ENCODE measurements around the gene BYSL. TPM values are rescaled to one million over a fixed set of nuclear protein-coding genes. Genes with fewer than 3 reads are reported as not detected.

BYSL gene
- total RNA-seq, 1 donor from 2014 or later = 16.0 TPM

GRCh38 chr6:41966214-41966920 lies 45.1 kb downstream of the BYSL start:
- intact Hi-C loops (cut with DNase I) = no loop called here
- ATAC-seq (no peak), DNase-seq (ENCODE audit: low spot score) (no peak)

GRCh38 chr6:41966961-41967311 lies 45.6 kb downstream of the BYSL start:
- DNase-seq (ENCODE audit: low spot score) (peak; percentile 5), ATAC-seq (no peak)
- intact Hi-C loops (cut with DNase I) = no loop called here

GRCh38 chr6:41967312-41968287 lies 46.3 kb downstream of the BYSL start:
- DNase-seq (ENCODE audit: low spot score) (peak; percentile 2), ATAC-seq (no peak)
- intact Hi-C loops (cut with DNase I) = no loop called here

- ATAC-seq (peak; percentile 56), DNase-seq (ENCODE audit: low spot score) (peak; percentile 54)
- intact Hi-C loops (cut with DNase I) = no loop called here
Observed at GRCh38 chr6:41970436-41970846, 49.1 kb downstream of the BYSL start.

- ATAC-seq = no peak
- intact Hi-C loops (cut with DNase I) = no loop called here
- DNase-seq (ENCODE audit: low spot score) = peak; percentile 3
Observed at GRCh38 chr6:41972826-41973225, 51.5 kb downstream of the BYSL start.

- DNase-seq (ENCODE audit: low spot score) = peak; percentile 18
Observed at GRCh38 chr6:41974281-41974825, 53.1 kb downstream of the BYSL start.

GRCh38 chr6:41975276-41975675 lies 54.0 kb downstream of the BYSL start:
- peak; percentile 22 for DNase-seq (ENCODE audit: low spot score)
- intact Hi-C loops (cut with DNase I) = no loop called here
- ATAC-seq = no peak

More at GRCh38 chr6:41974281-41974825, 53.1 kb downstream of the BYSL start:
- ATAC-seq = no peak
- intact Hi-C loops (cut with DNase I) = no loop called here

- DNase-seq (ENCODE audit: low spot score) (no peak), ATAC-seq (no peak)
- intact Hi-C loops (cut with DNase I) = no loop called here
Observed at GRCh38 chr6:41976794-41977484, 55.6 kb downstream of the BYSL start.

Other genes starting within 250 kb of the BYSL start
- 35.5 TPM for gene TFEB, start 185.9 kb upstream of the BYSL start, total RNA-seq
- gene PGC, start 174.1 kb upstream of the BYSL start, total RNA-seq = 0.27 TPM
- 6.5 TPM for gene FRS3, start 141.6 kb upstream of the BYSL start, total RNA-seq
- gene PRICKLE4, start 140.7 kb upstream of the BYSL start, total RNA-seq = 9.0 TPM
- gene TOMM6, start 133.8 kb upstream of the BYSL start, total RNA-seq = 97.3 TPM
- 6.4 TPM for gene USP49, start 26.1 kb upstream of the BYSL start, total RNA-seq
- 14.6 TPM for gene MED20, start 360 bp upstream of the BYSL start, total RNA-seq
- gene CCND3, start 20.3 kb downstream of the BYSL start, total RNA-seq = 62.9 TPM
- gene TAF8, start 129.0 kb downstream of the BYSL start, total RNA-seq = 28.6 TPM
- gene C6orf132, start 221.1 kb downstream of the BYSL start, total RNA-seq = 2.6 TPM